ENCODE results near the gene HDGF.

HDGF gene

GRCh38 chr1:156741481-156741983, 9.9 kb downstream of the HDGF start:
- peak overlapping the region; percentile 49; the same call in 1 of the 2 replicates for H3K9ac ChIP-seq (ENCODE audit: low read length)
- no peaks in the 10 kb centered on the region for H3K9me3 ChIP-seq (ENCODE audit: low read length)
- no peaks in the 10 kb centered on the region for H3K9me2 ChIP-seq (ENCODE audit: low read depth, low read length)
- TF ChIP-seq EZH2 (IDR thresholded peaks at IDR 0.05; ENCODE audit: borderline replicate concordance, low read length) (no peak), CTCF (IDR thresholded peaks at IDR 0.05; ENCODE audit: low read length) (no peak)
- H3F3A ChIP-seq (ENCODE audit: insufficient read depth, low read length) = 0 out of 2 replicates have a peak, but pooled peaks cover 9% of the 10 kb centered on the region
- no peaks in the 10 kb centered on the region for H4K20me1 ChIP-seq (ENCODE audit: insufficient read depth, low read length)
- H3K4me2 ChIP-seq (ENCODE audit: low read length) = peak overlapping the region; percentile 72
- no peaks in the 10 kb centered on the region for H3K27me3 ChIP-seq (ENCODE audit: insufficient read depth, low read length)
- peaks cover 84% of the 10 kb centered on the region for H3K36me3 ChIP-seq (ENCODE audit: insufficient read depth, low read length)
- H3K27ac ChIP-seq (ENCODE audit: low read depth, low read length, poor library complexity, severe bottlenecking) = peak overlapping the region; percentile 82
- H2AFZ ChIP-seq (ENCODE audit: low read length) = no peak overlapping the region
- H3K79me2 ChIP-seq (ENCODE audit: insufficient read depth, low read length) = peaks cover 15% of the 10 kb centered on the region
- peaks cover 27% of the 10 kb centered on the region for H3K4me1 ChIP-seq (ENCODE audit: insufficient read depth, low read length, severe bottlenecking)
- H3K4me3 ChIP-seq (ENCODE audit: low read depth, low read length, poor library complexity, severe bottlenecking) = peak overlapping the region; percentile 54

GRCh38 chr1:156740741-156741480, 10.6 kb downstream of the HDGF start, which contains the start of gene MRPL24:
Gene MRPL24, minus strand, starts transcription at chr1:156741088. Its CDS starts 2,384 bp downstream, at chr1:156738704.
- Histone ChIP-seq H3K4me3 (ENCODE audit: low read depth, low read length, poor library complexity, severe bottlenecking) (peak within 1 kb of the TSS; percentile 80), H4K20me1 (ENCODE audit: insufficient read depth, low read length) (no peaks in the 10 kb centered on the region), H3K27ac (ENCODE audit: low read depth, low read length, poor library complexity, severe bottlenecking) (peak within 1 kb of the TSS; percentile 82), H3K27me3 (ENCODE audit: insufficient read depth, low read length) (no peaks in the 10 kb centered on the region), H3K36me3 (ENCODE audit: insufficient read depth, low read length) (peaks cover 84% of the 10 kb centered on the region), H3F3A (ENCODE audit: insufficient read depth, low read length) (0 out of 2 replicates have a peak, but pooled peaks cover 9% of the 10 kb centered on the region), H3K9me2 (ENCODE audit: low read depth, low read length) (no peaks in the 10 kb centered on the region), H3K4me1 (ENCODE audit: insufficient read depth, low read length, severe bottlenecking) (peaks cover 21% of the 10 kb centered on the region), H3K79me2 (ENCODE audit: insufficient read depth, low read length) (peaks cover 9% of the 10 kb centered on the region), H3K9me3 (ENCODE audit: low read length) (no peaks in the 10 kb centered on the region), H3K4me2 (ENCODE audit: low read length) (peak within 1 kb of the TSS; percentile 85), H2AFZ (ENCODE audit: low read length) (no peak within 1 kb of the TSS), H3K9ac (ENCODE audit: low read length) (peak within 1 kb of the TSS; percentile 92)
- TF ChIP-seq EZH2 (IDR thresholded peaks at IDR 0.05; ENCODE audit: borderline replicate concordance, low read length) (no peak), CTCF (IDR thresholded peaks at IDR 0.05; ENCODE audit: low read length) (no peak)

GRCh38 chr1:156740237-156740740, 11.2 kb downstream of the HDGF start:
- Histone ChIP-seq H3K79me2 (ENCODE audit: insufficient read depth, low read length) (peaks cover 7% of the 10 kb centered on the region), H3K9me2 (ENCODE audit: low read depth, low read length) (no peaks in the 10 kb centered on the region), H3K4me2 (ENCODE audit: low read length) (peak overlapping the region; percentile 85), H4K20me1 (ENCODE audit: insufficient read depth, low read length) (no peaks in the 10 kb centered on the region), H3K4me3 (ENCODE audit: low read depth, low read length, poor library complexity, severe bottlenecking) (peak overlapping the region; percentile 80), H3K36me3 (ENCODE audit: insufficient read depth, low read length) (peaks cover 78% of the 10 kb centered on the region), H2AFZ (ENCODE audit: low read length) (no peak overlapping the region), H3F3A (ENCODE audit: insufficient read depth, low read length) (0 out of 2 replicates have a peak, but pooled peaks cover 9% of the 10 kb centered on the region), H3K4me1 (ENCODE audit: insufficient read depth, low read length, severe bottlenecking) (peaks cover 21% of the 10 kb centered on the region), H3K27me3 (ENCODE audit: insufficient read depth, low read length) (no peaks in the 10 kb centered on the region), H3K9ac (ENCODE audit: low read length) (peak overlapping the region; percentile 92), H3K9me3 (ENCODE audit: low read length) (no peaks in the 10 kb centered on the region), H3K27ac (ENCODE audit: low read depth, low read length, poor library complexity, severe bottlenecking) (peak overlapping the region; percentile 66)
- TF ChIP-seq EZH2 (IDR thresholded peaks at IDR 0.05; ENCODE audit: borderline replicate concordance, low read length) (no peak), CTCF (IDR thresholded peaks at IDR 0.05; ENCODE audit: low read length) (no peak)
